ENCODE measurements around the gene PRPF38A.
"Not testable (repeated sequence)": the region's sequence is repeated elsewhere in the genome, so short reads cannot be mapped to it uniquely, and the experiment has no call there.

Gene PRPF38A

GRCh38 chr1:52366517-52366827, 37.9 kb upstream of the PRPF38A start:
- Histone ChIP-seq H3K36me3 (replicated peaks) (peaks cover 24% of the 10 kb centered on the region), H3K4me3 (peak overlapping the region; percentile 78), H3K4me1 (peaks cover 16% of the 10 kb centered on the region), H3K27me3 (ENCODE audit: low read depth) (no peaks in the 10 kb centered on the region), H3K9me3 (no peaks in the 10 kb centered on the region)
- in situ Hi-C loops (cut with MboI; ENCODE audit: low sequenced_read_pairs): no loop called here
- no peak for DNase-seq (ENCODE audit: low spot score in 2 of 2)

- in situ Hi-C loops (cut with MboI; ENCODE audit: low sequenced_read_pairs): no loop called here
These were observed 37.1 kb upstream of the PRPF38A start for GRCh38 chr1:52367272-52367671.

GRCh38 chr1:52368383-52369172, 35.8 kb upstream of the PRPF38A start:
- in situ Hi-C loops (cut with MboI; ENCODE audit: low sequenced_read_pairs): no loop called here
- Histone ChIP-seq H3K4me1 (peaks cover 16% of the 10 kb centered on the region), H3K4me3 (peak overlapping the region; percentile 31), H3K27me3 (ENCODE audit: low read depth) (no peaks in the 10 kb centered on the region), H3K9me3 (no peaks in the 10 kb centered on the region; the same call in 1 of the 2 replicates), H3K36me3 (replicated peaks) (peaks cover 23% of the 10 kb centered on the region)
- DNase-seq (ENCODE audit: low spot score in 2 of 2): peak; percentile 55 to 84

More at GRCh38 chr1:52367272-52367671, 37.1 kb upstream of the PRPF38A start:
- peaks cover 17% of the 10 kb centered on the region for H3K36me3 ChIP-seq (replicated peaks)
- no peaks in the 10 kb centered on the region for H3K27me3 ChIP-seq (ENCODE audit: low read depth)
- H3K4me3 ChIP-seq: no peak overlapping the region
- H3K9me3 ChIP-seq: no peaks in the 10 kb centered on the region
- no peak for DNase-seq (ENCODE audit: low spot score in 2 of 2)
- H3K4me1 ChIP-seq: peaks cover 16% of the 10 kb centered on the region

- H3K36me3 ChIP-seq (replicated peaks): peaks cover 36% of the 10 kb centered on the region
- DNase-seq (ENCODE audit: low spot score in 2 of 2); in situ Hi-C loops (cut with MboI; ENCODE audit: low sequenced_read_pairs); H3K4me3 ChIP-seq; H3K27me3 ChIP-seq (ENCODE audit: low read depth); H3K9me3 ChIP-seq; H3K4me1 ChIP-seq: not testable (repeated sequence)
These were observed 34.6 kb upstream of the PRPF38A start for GRCh38 chr1:52369851-52370250.

GRCh38 chr1:52385376-52385775, 19.0 kb upstream of the PRPF38A start:
- in situ Hi-C loops (cut with MboI; ENCODE audit: low sequenced_read_pairs): no loop called here
- no peaks in the 10 kb centered on the region for H3K9me3 ChIP-seq
- no peaks in the 10 kb centered on the region for H3K27me3 ChIP-seq (ENCODE audit: low read depth)
- no peak overlapping the region for H3K4me3 ChIP-seq
- no peak for DNase-seq (ENCODE audit: low spot score in 2 of 2)
- no peaks in the 10 kb centered on the region for H3K4me1 ChIP-seq
- H3K36me3 ChIP-seq (replicated peaks): peaks cover 97% of the 10 kb centered on the region

- Histone ChIP-seq H3K36me3 (replicated peaks) (peaks cover 87% of the 10 kb centered on the region), H3K9me3 (no peaks in the 10 kb centered on the region), H3K27me3 (ENCODE audit: low read depth) (no peaks in the 10 kb centered on the region), H3K4me3 (no peak overlapping the region), H3K4me1 (no peaks in the 10 kb centered on the region)
- no peak for DNase-seq (ENCODE audit: low spot score in 2 of 2)
- in situ Hi-C loops (cut with MboI; ENCODE audit: low sequenced_read_pairs): no loop called here
These were observed 17.9 kb upstream of the PRPF38A start for GRCh38 chr1:52386458-52386857.

- in situ Hi-C loops (cut with MboI; ENCODE audit: low sequenced_read_pairs): no loop called here
- Histone ChIP-seq H3K27me3 (ENCODE audit: low read depth) (no peaks in the 10 kb centered on the region), H3K4me1 (no peaks in the 10 kb centered on the region), H3K36me3 (replicated peaks) (peaks cover 84% of the 10 kb centered on the region), H3K9me3 (no peaks in the 10 kb centered on the region), H3K4me3 (no peak overlapping the region)
- DNase-seq (ENCODE audit: low spot score in 2 of 2): no peak
These were observed 11.2 kb upstream of the PRPF38A start for GRCh38 chr1:52393174-52393573.

- Histone ChIP-seq H3K4me1 (peaks cover 9% of the 10 kb centered on the region), H3K27me3 (ENCODE audit: low read depth) (no peaks in the 10 kb centered on the region), H3K36me3 (replicated peaks) (peaks cover 68% of the 10 kb centered on the region), H3K4me3 (no peak overlapping the region), H3K9me3 (no peaks in the 10 kb centered on the region)
- in situ Hi-C loops (cut with MboI; ENCODE audit: low sequenced_read_pairs): loop anchor here (25.0 kb wide), 1 partner anchor 288 kb away; the partner anchor contains the start of gene COA7
- no peak for DNase-seq (ENCODE audit: low spot score in 2 of 2)
These were observed 4.8 kb upstream of the PRPF38A start for GRCh38 chr1:52399629-52400028.

- H3K36me3 ChIP-seq (replicated peaks): peaks cover 63% of the 10 kb centered on the region
These were observed 4.3 kb upstream of the PRPF38A start for GRCh38 chr1:52400131-52400530.

GRCh38 chr1:52402860-52403240, 1.6 kb upstream of the PRPF38A start:
- H3K36me3 ChIP-seq (replicated peaks): peaks cover 46% of the 10 kb centered on the region
- H3K27me3 ChIP-seq (ENCODE audit: low read depth): no peaks in the 10 kb centered on the region
- H3K4me3 ChIP-seq: peak overlapping the region; percentile 70
- no peaks in the 10 kb centered on the region for H3K9me3 ChIP-seq
- no peak for DNase-seq (ENCODE audit: low spot score in 2 of 2)
- in situ Hi-C loops (cut with MboI; ENCODE audit: low sequenced_read_pairs): loop anchor here (25.0 kb wide), 1 partner anchor 284 kb away; the partner anchor contains the start of gene COA7
- peaks cover 9% of the 10 kb centered on the region for H3K4me1 ChIP-seq

More at GRCh38 chr1:52400131-52400530, 4.3 kb upstream of the PRPF38A start:
- in situ Hi-C loops (cut with MboI; ENCODE audit: low sequenced_read_pairs): loop anchor here (25.0 kb wide), 1 partner anchor 287 kb away; the partner anchor contains the start of gene COA7
- H3K4me3 ChIP-seq: no peak overlapping the region
- H3K27me3 ChIP-seq (ENCODE audit: low read depth): no peaks in the 10 kb centered on the region
- H3K4me1 ChIP-seq: peaks cover 9% of the 10 kb centered on the region
- DNase-seq (ENCODE audit: low spot score in 2 of 2): no peak
- no peaks in the 10 kb centered on the region for H3K9me3 ChIP-seq

GRCh38 chr1:52403566-52404115, 761 bp upstream of the PRPF38A start:
- Histone ChIP-seq H3K9me3 (no peaks in the 10 kb centered on the region), H3K36me3 (replicated peaks) (peaks cover 52% of the 10 kb centered on the region), H3K4me1 (peaks cover 9% of the 10 kb centered on the region), H3K27me3 (ENCODE audit: low read depth) (no peaks in the 10 kb centered on the region), H3K4me3 (peak overlapping the region; percentile 70)
- DNase-seq (ENCODE audit: low spot score in 2 of 2): peak; percentile 68 to 74
- in situ Hi-C loops (cut with MboI; ENCODE audit: low sequenced_read_pairs): loop anchor here (25.0 kb wide), 1 partner anchor 284 kb away; the partner anchor contains the start of gene COA7

GRCh38 chr1:52404975-52405338, 555 bp downstream of the PRPF38A start:
- no peak for DNase-seq (ENCODE audit: low spot score in 2 of 2)
- H3K9me3 ChIP-seq: no peaks in the 10 kb centered on the region
- in situ Hi-C loops (cut with MboI; ENCODE audit: low sequenced_read_pairs): loop anchor here (25.0 kb wide), 1 partner anchor 282 kb away; the partner anchor contains the start of gene COA7
- peaks cover 54% of the 10 kb centered on the region for H3K36me3 ChIP-seq (replicated peaks)
- H3K4me3 ChIP-seq: peak overlapping the region; percentile 70
- H3K27me3 ChIP-seq (ENCODE audit: low read depth): no peaks in the 10 kb centered on the region
- H3K4me1 ChIP-seq: peaks cover 9% of the 10 kb centered on the region

- no peaks in the 10 kb centered on the region for H3K27me3 ChIP-seq (ENCODE audit: low read depth)
- no peak overlapping the region for H3K4me3 ChIP-seq
- peaks cover 2% of the 10 kb centered on the region; the same call in 1 of the 2 replicates for H3K9me3 ChIP-seq
- H3K4me1 ChIP-seq: no peaks in the 10 kb centered on the region
- DNase-seq (ENCODE audit: low spot score in 2 of 2): no peak
- peaks cover 85% of the 10 kb centered on the region for H3K36me3 ChIP-seq (replicated peaks)
- in situ Hi-C loops (cut with MboI; ENCODE audit: low sequenced_read_pairs): loop anchor here (25.0 kb wide), 1 partner anchor 274 kb away; the partner anchor contains the start of gene COA7
These were observed 9.1 kb downstream of the PRPF38A start for GRCh38 chr1:52413410-52413989.

- Histone ChIP-seq H3K36me3 (replicated peaks) (peaks cover 81% of the 10 kb centered on the region), H3K27me3 (ENCODE audit: low read depth) (no peaks in the 10 kb centered on the region), H3K9me3 (peaks cover 2% of the 10 kb centered on the region; the same call in 1 of the 2 replicates), H3K4me3 (no peak overlapping the region), H3K4me1 (no peaks in the 10 kb centered on the region)
- in situ Hi-C loops (cut with MboI; ENCODE audit: low sequenced_read_pairs): loop anchor here (25.0 kb wide), 1 partner anchor 272 kb away; the partner anchor contains the start of gene COA7
- DNase-seq (ENCODE audit: low spot score in 2 of 2): no peak
These were observed 10.5 kb downstream of the PRPF38A start for GRCh38 chr1:52414942-52415341.
